GM19043 (cell line): ENCODE results near the gene KIAA1958.
"Not testable (repeated sequence)": the region's sequence is repeated elsewhere in the genome, so short reads cannot be mapped to it uniquely, and the experiment has no call there.

ENCODE experiments used
- ATAC-seq: cut with Tn5 transposase; IDR thresholded peaks from one replicate; pipeline ENCODE4 v1.9.1; 2021; ENCODE audit warnings: low read depth; ENCODE audit not compliant: unreplicated experiment

KIAA1958 gene

GRCh38 chr9:112582371-112583262, 96.0 kb downstream of the KIAA1958 start:
- ATAC-seq, result no peak

GRCh38 chr9:112586599-112587155, 100.0 kb downstream of the KIAA1958 start:
- ATAC-seq, result no peak

GRCh38 chr9:112591875-112592274, 105.2 kb downstream of the KIAA1958 start:
- ATAC-seq, result not testable (repeated sequence)

- no peak for ATAC-seq
Measured at GRCh38 chr9:112599732-112600131, 113.1 kb downstream of the KIAA1958 start.

GRCh38 chr9:112601636-112602035, 115.0 kb downstream of the KIAA1958 start:
- no peak for ATAC-seq

- ATAC-seq, result no peak
Measured at GRCh38 chr9:112604790-112605189, 118.2 kb downstream of the KIAA1958 start.

- ATAC-seq, result peak; percentile 96
Measured at GRCh38 chr9:112605518-112605917, 118.9 kb downstream of the KIAA1958 start.

GRCh38 chr9:112605963-112606699, 119.5 kb downstream of the KIAA1958 start:
- no peak for ATAC-seq

GRCh38 chr9:112608851-112609250, 122.2 kb downstream of the KIAA1958 start:
- no peak for ATAC-seq

GRCh38 chr9:112615584-112616266, 129.1 kb downstream of the KIAA1958 start:
- ATAC-seq, result no peak

GRCh38 chr9:112617371-112617770, 130.7 kb downstream of the KIAA1958 start:
- no peak for ATAC-seq

- ATAC-seq, result no peak
Measured at GRCh38 chr9:112618385-112619009, 131.9 kb downstream of the KIAA1958 start.

GRCh38 chr9:112620388-112620787, 133.8 kb downstream of the KIAA1958 start:
- no peak for ATAC-seq

- no peak for ATAC-seq
Measured at GRCh38 chr9:112621018-112621655, 134.5 kb downstream of the KIAA1958 start.

GRCh38 chr9:112623198-112623597, 136.6 kb downstream of the KIAA1958 start:
- no peak for ATAC-seq

- ATAC-seq, result no peak
Measured at GRCh38 chr9:112624711-112625707, 138.4 kb downstream of the KIAA1958 start.

GRCh38 chr9:112629671-112630485, 143.3 kb downstream of the KIAA1958 start:
- no peak for ATAC-seq
